ENCODE data around the gene CDS1. TPM values are rescaled to one million over a fixed set of nuclear protein-coding genes. Genes with fewer than 3 reads are reported as not detected.

The CDS1 gene
- total and polyA plus RNA-seq, 2 experiments from 2014 or later: 11.0 to 21.3 TPM

DNA sequence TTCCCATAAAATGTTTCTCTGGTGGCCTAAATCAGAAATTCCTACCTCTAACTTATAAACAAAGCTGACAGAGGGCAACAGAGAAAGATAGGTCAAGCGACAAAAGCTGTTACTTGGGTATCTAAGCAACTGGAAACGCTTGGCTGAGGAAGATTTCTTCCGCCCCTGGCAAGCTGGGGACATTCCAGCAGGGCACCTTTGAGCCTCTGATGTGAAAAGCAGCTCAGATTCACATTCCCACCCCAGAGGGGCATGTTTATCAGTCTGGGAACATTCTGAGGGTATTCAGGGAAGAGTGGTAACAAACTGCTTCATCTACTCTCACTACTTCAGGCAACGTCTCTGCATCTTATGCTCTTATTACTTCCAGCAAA is 3.5 kb upstream of the CDS1 start:
- 64% methylated on average over 4 of the region's 4 CpGs for WGBS (ENCODE audit: low lambda C conversion rate, missing lambda C conversion rate)
- H3K27ac ChIP-seq: no peak overlapping the region

DNA sequence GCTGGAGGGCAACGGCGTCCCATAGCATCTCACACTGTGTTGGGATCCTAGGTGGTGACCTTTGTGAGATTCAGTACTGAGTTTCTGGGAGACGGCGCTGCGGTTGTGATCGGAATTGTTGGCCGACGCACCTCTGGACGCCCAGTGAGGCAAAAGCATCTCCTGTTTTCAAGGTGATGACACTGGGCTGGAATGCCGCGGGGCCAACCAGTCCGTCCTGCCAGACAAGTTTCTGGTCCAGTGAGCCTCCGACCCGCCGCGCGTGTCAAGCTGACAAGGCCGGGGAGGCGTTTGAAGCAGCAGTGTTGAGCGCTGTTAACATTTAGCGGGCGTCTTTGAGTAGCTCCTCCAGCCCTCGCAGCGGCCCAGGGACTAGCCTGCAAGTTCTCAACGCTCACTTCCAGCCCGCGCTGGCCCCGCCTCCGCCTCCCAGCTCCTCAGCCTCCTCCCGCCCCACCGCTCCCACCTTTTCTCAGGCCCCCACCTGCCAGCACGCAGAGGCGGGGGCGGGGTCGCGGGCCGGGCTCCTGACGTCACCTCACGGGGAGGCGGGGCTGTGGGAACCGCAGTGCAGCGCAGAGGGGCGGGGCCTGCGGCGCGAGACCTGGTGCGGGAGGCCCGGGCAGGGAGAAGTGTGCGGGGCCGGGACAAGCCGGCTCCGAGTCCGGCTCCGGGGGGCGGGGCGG is 482 bp upstream of the CDS1 start:
- H3K79me2 ChIP-seq: peaks cover 31% of the 10 kb centered on the region
- no peak for TF ChIP-seq EZH2phosphoT487 (IDR thresholded peaks at IDR 0.05; ENCODE audit: low read depth, severe bottlenecking, unreplicated experiment)
- no peak for TF ChIP-seq EZH2 (IDR thresholded peaks at IDR 0.05; ENCODE audit: borderline replicate concordance)
- TF ChIP-seq, protein P1, sequence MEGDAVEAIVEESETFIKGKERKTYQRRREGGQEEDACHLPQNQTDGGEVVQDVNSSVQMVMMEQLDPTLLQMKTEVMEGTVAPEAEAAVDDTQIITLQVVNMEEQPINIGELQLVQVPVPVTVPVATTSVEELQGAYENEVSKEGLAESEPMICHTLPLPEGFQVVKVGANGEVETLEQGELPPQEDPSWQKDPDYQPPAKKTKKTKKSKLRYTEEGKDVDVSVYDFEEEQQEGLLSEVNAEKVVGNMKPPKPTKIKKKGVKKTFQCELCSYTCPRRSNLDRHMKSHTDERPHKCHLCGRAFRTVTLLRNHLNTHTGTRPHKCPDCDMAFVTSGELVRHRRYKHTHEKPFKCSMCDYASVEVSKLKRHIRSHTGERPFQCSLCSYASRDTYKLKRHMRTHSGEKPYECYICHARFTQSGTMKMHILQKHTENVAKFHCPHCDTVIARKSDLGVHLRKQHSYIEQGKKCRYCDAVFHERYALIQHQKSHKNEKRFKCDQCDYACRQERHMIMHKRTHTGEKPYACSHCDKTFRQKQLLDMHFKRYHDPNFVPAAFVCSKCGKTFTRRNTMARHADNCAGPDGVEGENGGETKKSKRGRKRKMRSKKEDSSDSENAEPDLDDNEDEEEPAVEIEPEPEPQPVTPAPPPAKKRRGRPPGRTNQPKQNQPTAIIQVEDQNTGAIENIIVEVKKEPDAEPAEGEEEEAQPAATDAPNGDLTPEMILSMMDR (IDR thresholded peaks at IDR 0.05; ENCODE audit: poor library complexity): no peak
- WGBS (ENCODE audit: low lambda C conversion rate, missing lambda C conversion rate): 2% methylated on average over 22 of the region's 56 CpGs

More for the DNA sequence above, 3.5 kb upstream of the CDS1 start:
- H3K4me1 ChIP-seq (ENCODE audit: insufficient read depth): peaks cover 5% of the 10 kb centered on the region
- no peaks in the 10 kb centered on the region for H4K20me1 ChIP-seq (ENCODE audit: insufficient read depth, poor library complexity, severe bottlenecking)
- H3K4me3 ChIP-seq: no peak overlapping the region
- DNase-seq (ENCODE audit: low spot score): no peak
- H3K9me2 ChIP-seq (replicated peaks; ENCODE audit: insufficient read depth): no peaks in the 10 kb centered on the region
- H3K36me3 ChIP-seq (replicated peaks; ENCODE audit: insufficient read depth, low read depth): no peaks in the 10 kb centered on the region
- no peaks in the 10 kb centered on the region for H3K9me3 ChIP-seq (ENCODE audit: low read depth)
- no peak overlapping the region for H3K4me2 ChIP-seq
- no peaks in the 10 kb centered on the region for H3K27me3 ChIP-seq
- TF ChIP-seq EZH2phosphoT487 (IDR thresholded peaks at IDR 0.05; ENCODE audit: low read depth, severe bottlenecking, unreplicated experiment) (no peak), EZH2 (IDR thresholded peaks at IDR 0.05; ENCODE audit: borderline replicate concordance) (no peak)
- TF ChIP-seq, protein P1 (IDR thresholded peaks at IDR 0.05; ENCODE audit: poor library complexity): no peak
- peaks cover 3% of the 10 kb centered on the region for H3K79me2 ChIP-seq
- H2AFZ ChIP-seq: no peak overlapping the region

DNA sequence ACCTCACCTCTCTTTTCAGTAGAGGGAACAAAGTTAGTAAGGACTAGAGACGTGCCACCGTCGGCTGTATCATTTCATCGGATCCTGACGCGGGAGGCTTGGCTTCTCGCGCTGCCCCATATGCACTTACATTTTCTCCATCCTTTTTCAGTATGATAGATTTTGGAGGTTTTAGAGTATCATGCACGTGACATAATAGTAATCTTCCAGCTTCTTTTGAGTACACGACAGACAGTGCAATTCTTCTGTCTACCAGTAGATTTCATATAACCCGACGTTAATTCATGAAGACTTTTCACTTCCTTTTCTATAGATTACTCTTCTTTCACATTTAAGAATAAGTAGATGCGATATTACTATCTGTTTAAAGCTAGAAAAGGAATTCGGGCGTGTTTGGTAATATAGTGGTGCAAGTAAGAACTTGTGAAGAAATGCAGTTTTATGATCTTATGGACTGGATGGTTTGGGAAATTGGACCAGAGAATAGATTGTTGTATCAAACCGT is 1.0 kb downstream of the CDS1 start:
- Histone ChIP-seq H4K20me1 (ENCODE audit: insufficient read depth, poor library complexity, severe bottlenecking) (no peaks in the 10 kb centered on the region), H3K9me2 (replicated peaks; ENCODE audit: insufficient read depth) (no peaks in the 10 kb centered on the region), H3K36me3 (replicated peaks; ENCODE audit: insufficient read depth, low read depth) (no peaks in the 10 kb centered on the region), H3K79me2 (peaks cover 46% of the 10 kb centered on the region), H2AFZ (peak overlapping the region; percentile 72), H3K9me3 (ENCODE audit: low read depth) (no peaks in the 10 kb centered on the region), H3K4me3 (peak overlapping the region; percentile 80), H3K27me3 (no peaks in the 10 kb centered on the region), H3K4me2 (peak overlapping the region; percentile 80), H3K27ac (peak overlapping the region; percentile 95), H3K4me1 (ENCODE audit: insufficient read depth) (peaks cover 5% of the 10 kb centered on the region)
- WGBS (ENCODE audit: low lambda C conversion rate, missing lambda C conversion rate): 12% methylated on average over 16 of the region's 16 CpGs
- no peak for DNase-seq (ENCODE audit: low spot score)
- TF ChIP-seq, protein P1 (IDR thresholded peaks at IDR 0.05; ENCODE audit: poor library complexity): no peak
- no peak for TF ChIP-seq EZH2 (IDR thresholded peaks at IDR 0.05; ENCODE audit: borderline replicate concordance)
- TF ChIP-seq EZH2phosphoT487 (IDR thresholded peaks at IDR 0.05; ENCODE audit: low read depth, severe bottlenecking, unreplicated experiment): no peak

More for the DNA sequence above, 482 bp upstream of the CDS1 start:
- H3K9me2 ChIP-seq (replicated peaks; ENCODE audit: insufficient read depth): no peaks in the 10 kb centered on the region
- H4K20me1 ChIP-seq (ENCODE audit: insufficient read depth, poor library complexity, severe bottlenecking): no peaks in the 10 kb centered on the region
- peak overlapping the region; percentile 80 for H3K4me2 ChIP-seq
- H3K27ac ChIP-seq: peak overlapping the region; percentile 95
- H3K4me1 ChIP-seq (ENCODE audit: insufficient read depth): peaks cover 5% of the 10 kb centered on the region
- H2AFZ ChIP-seq: peak overlapping the region; percentile 56
- H3K9me3 ChIP-seq (ENCODE audit: low read depth): no peaks in the 10 kb centered on the region
- no peaks in the 10 kb centered on the region for H3K27me3 ChIP-seq
- peak; percentile 97 for DNase-seq (ENCODE audit: low spot score)
- peak overlapping the region; percentile 80 for H3K4me3 ChIP-seq
- no peaks in the 10 kb centered on the region for H3K36me3 ChIP-seq (replicated peaks; ENCODE audit: insufficient read depth, low read depth)
